ENCODE data around the gene ELL. TPM values are rescaled to one million over a fixed set of nuclear protein-coding genes. Genes with fewer than 3 reads are reported as not detected.

Gene ELL
- total RNA-seq, 1 donor from 2014 or later = 24.5 TPM

- no peak overlapping the region for H3K9ac ChIP-seq (ENCODE audit: low read depth in 1 of 3, low read length in 3 of 3)
- H3K4me1 ChIP-seq (ENCODE audit: control insufficient read depth in 3 of 3, insufficient read depth in 3 of 3, low read length in 3 of 3) = peaks cover 9 to 14% (median 10%) of the 10 kb centered on the region in 3 donors
- H3K36me3 ChIP-seq (ENCODE audit: control insufficient read depth in 3 of 3, insufficient read depth in 3 of 3, low read length in 3 of 3) = peaks cover 40 to 45% (median 43%) of the 10 kb centered on the region in 3 donors
- H3K27me3 ChIP-seq (ENCODE audit: control insufficient read depth in 3 of 3, insufficient read depth in 3 of 3, low read length in 3 of 3) = peaks cover 0 to 13% (median 8%) of the 10 kb centered on the region in 3 donors
- H3K27ac ChIP-seq (ENCODE audit: low read depth, low read length) = no peak overlapping the region
- H3K9me3 ChIP-seq (ENCODE audit: control insufficient read depth in 3 of 3, low read length in 3 of 3) = no peaks in the 10 kb centered on the region
- no peak overlapping the region for H3K4me3 ChIP-seq (ENCODE audit: low read length in 3 of 3)
Observed at GRCh38 chr19:18443406-18443805, 78.5 kb downstream of the ELL start.

- peaks cover 0 to 16% (median 8%) of the 10 kb centered on the region in 3 donors for H3K27me3 ChIP-seq (ENCODE audit: control insufficient read depth in 3 of 3, insufficient read depth in 3 of 3, low read length in 3 of 3)
- H3K9me3 ChIP-seq (ENCODE audit: control insufficient read depth in 3 of 3, low read length in 3 of 3) = no peaks in the 10 kb centered on the region
- no peak overlapping the region for H3K4me3 ChIP-seq (ENCODE audit: low read length in 3 of 3)
- no peak overlapping the region for H3K27ac ChIP-seq (ENCODE audit: low read depth, low read length)
- H3K36me3 ChIP-seq (ENCODE audit: control insufficient read depth in 3 of 3, insufficient read depth in 3 of 3, low read length in 3 of 3) = peaks cover 36 to 42% (median 40%) of the 10 kb centered on the region in 3 donors
- H3K4me1 ChIP-seq (ENCODE audit: control insufficient read depth in 3 of 3, insufficient read depth in 3 of 3, low read length in 3 of 3) = peaks cover 13 to 18% (median 13%) of the 10 kb centered on the region in 3 donors
- no peak overlapping the region for H3K9ac ChIP-seq (ENCODE audit: low read depth in 1 of 3, low read length in 3 of 3)
Observed at GRCh38 chr19:18442941-18443340, 78.9 kb downstream of the ELL start.

GRCh38 chr19:18441804-18442788 lies 79.8 kb downstream of the ELL start:
- H3K27me3 ChIP-seq (ENCODE audit: control insufficient read depth in 3 of 3, insufficient read depth in 3 of 3, low read length in 3 of 3) = peaks cover 0 to 16% (median 8%) of the 10 kb centered on the region in 3 donors
- H3K27ac ChIP-seq (ENCODE audit: low read depth, low read length) = no peak overlapping the region
- H3K9ac ChIP-seq (ENCODE audit: low read depth in 1 of 3, low read length in 3 of 3) = no peak overlapping the region
- H3K9me3 ChIP-seq (ENCODE audit: control insufficient read depth in 3 of 3, low read length in 3 of 3) = no peaks in the 10 kb centered on the region
- H3K4me3 ChIP-seq (ENCODE audit: low read length in 3 of 3) = no peak overlapping the region
- peaks cover 33 to 37% (median 35%) of the 10 kb centered on the region in 3 donors for H3K36me3 ChIP-seq (ENCODE audit: control insufficient read depth in 3 of 3, insufficient read depth in 3 of 3, low read length in 3 of 3)
- peaks cover 13 to 23% (median 16%) of the 10 kb centered on the region in 3 donors for H3K4me1 ChIP-seq (ENCODE audit: control insufficient read depth in 3 of 3, insufficient read depth in 3 of 3, low read length in 3 of 3)

GRCh38 chr19:18440936-18441803 lies 80.7 kb downstream of the ELL start:
- Histone ChIP-seq H3K4me3 (ENCODE audit: low read length in 3 of 3) (no peak overlapping the region), H3K4me1 (ENCODE audit: control insufficient read depth in 3 of 3, insufficient read depth in 3 of 3, low read length in 3 of 3) (peaks cover 13 to 32% (median 17%) of the 10 kb centered on the region in 3 donors), H3K27me3 (ENCODE audit: control insufficient read depth in 3 of 3, insufficient read depth in 3 of 3, low read length in 3 of 3) (peaks cover 0 to 16% (median 8%) of the 10 kb centered on the region in 3 donors), H3K9ac (ENCODE audit: low read depth in 1 of 3, low read length in 3 of 3) (no peak overlapping the region), H3K27ac (ENCODE audit: low read depth, low read length) (no peak overlapping the region), H3K36me3 (ENCODE audit: control insufficient read depth in 3 of 3, insufficient read depth in 3 of 3, low read length in 3 of 3) (peaks cover 23 to 28% (median 26%) of the 10 kb centered on the region in 3 donors), H3K9me3 (ENCODE audit: control insufficient read depth in 3 of 3, low read length in 3 of 3) (no peaks in the 10 kb centered on the region)

GRCh38 chr19:18440415-18440877 lies 81.4 kb downstream of the ELL start:
- H3K4me3 ChIP-seq (ENCODE audit: low read length in 3 of 3) = no peak overlapping the region
- H3K9ac ChIP-seq (ENCODE audit: low read depth in 1 of 3, low read length in 3 of 3) = no peak overlapping the region
- H3K27ac ChIP-seq (ENCODE audit: low read depth, low read length) = no peak overlapping the region

GRCh38 chr19:18439910-18440237 lies 82.0 kb downstream of the ELL start:
- Histone ChIP-seq H3K27me3 (ENCODE audit: control insufficient read depth in 3 of 3, insufficient read depth in 3 of 3, low read length in 3 of 3) (peaks cover 0 to 16% (median 8%) of the 10 kb centered on the region in 3 donors), H3K4me3 (ENCODE audit: low read length in 3 of 3) (no peak overlapping the region), H3K36me3 (ENCODE audit: control insufficient read depth in 3 of 3, insufficient read depth in 3 of 3, low read length in 3 of 3) (peaks cover 14 to 20% (median 18%) of the 10 kb centered on the region in 3 donors), H3K9me3 (ENCODE audit: control insufficient read depth in 3 of 3, low read length in 3 of 3) (no peaks in the 10 kb centered on the region), H3K27ac (ENCODE audit: low read depth, low read length) (no peak overlapping the region), H3K4me1 (ENCODE audit: control insufficient read depth in 3 of 3, insufficient read depth in 3 of 3, low read length in 3 of 3) (peaks cover 13 to 34% (median 17%) of the 10 kb centered on the region in 3 donors), H3K9ac (ENCODE audit: low read depth in 1 of 3, low read length in 3 of 3) (no peak overlapping the region)

More at GRCh38 chr19:18440415-18440877, 81.4 kb downstream of the ELL start:
- peaks cover 13 to 34% (median 17%) of the 10 kb centered on the region in 3 donors for H3K4me1 ChIP-seq (ENCODE audit: control insufficient read depth in 3 of 3, insufficient read depth in 3 of 3, low read length in 3 of 3)
- peaks cover 16 to 21% (median 21%) of the 10 kb centered on the region in 3 donors for H3K36me3 ChIP-seq (ENCODE audit: control insufficient read depth in 3 of 3, insufficient read depth in 3 of 3, low read length in 3 of 3)
- H3K27me3 ChIP-seq (ENCODE audit: control insufficient read depth in 3 of 3, insufficient read depth in 3 of 3, low read length in 3 of 3) = peaks cover 0 to 16% (median 8%) of the 10 kb centered on the region in 3 donors
- no peaks in the 10 kb centered on the region for H3K9me3 ChIP-seq (ENCODE audit: control insufficient read depth in 3 of 3, low read length in 3 of 3)

- no peak overlapping the region for H3K4me3 ChIP-seq (ENCODE audit: low read length in 3 of 3)
- peak overlapping the region; percentile 40 for H3K27ac ChIP-seq (ENCODE audit: low read depth, low read length)
- H3K9me3 ChIP-seq (ENCODE audit: control insufficient read depth in 3 of 3, low read length in 3 of 3) = no peaks in the 10 kb centered on the region
Observed at GRCh38 chr19:18439025-18439909, 82.6 kb downstream of the ELL start.

GRCh38 chr19:18438331-18439024 lies 83.4 kb downstream of the ELL start:
- H3K9me3 ChIP-seq (ENCODE audit: control insufficient read depth in 3 of 3, low read length in 3 of 3) = no peaks in the 10 kb centered on the region
- peaks cover 0 to 19% (median 8%) of the 10 kb centered on the region in 3 donors for H3K27me3 ChIP-seq (ENCODE audit: control insufficient read depth in 3 of 3, insufficient read depth in 3 of 3, low read length in 3 of 3)
- peaks cover 13 to 34% (median 17%) of the 10 kb centered on the region in 3 donors for H3K4me1 ChIP-seq (ENCODE audit: control insufficient read depth in 3 of 3, insufficient read depth in 3 of 3, low read length in 3 of 3)
- peak overlapping the region; percentile 20 to 33 (median 32) for H3K9ac ChIP-seq (ENCODE audit: low read depth in 1 of 3, low read length in 3 of 3)
- peak overlapping the region; percentile 14 to 49 (median 45) for H3K4me3 ChIP-seq (ENCODE audit: low read length in 3 of 3)
- peaks cover 1 to 6% (median 4%) of the 10 kb centered on the region in 3 donors for H3K36me3 ChIP-seq (ENCODE audit: control insufficient read depth in 3 of 3, insufficient read depth in 3 of 3, low read length in 3 of 3)
- peak overlapping the region; percentile 62 for H3K27ac ChIP-seq (ENCODE audit: low read depth, low read length)

More at GRCh38 chr19:18439025-18439909, 82.6 kb downstream of the ELL start:
- Histone ChIP-seq H3K9ac (ENCODE audit: low read depth in 1 of 3, low read length in 3 of 3) (peak overlapping the region in 2 of 3 donors; percentile 23 to 33), H3K27me3 (ENCODE audit: control insufficient read depth in 3 of 3, insufficient read depth in 3 of 3, low read length in 3 of 3) (peaks cover 0 to 16% (median 8%) of the 10 kb centered on the region in 3 donors), H3K4me1 (ENCODE audit: control insufficient read depth in 3 of 3, insufficient read depth in 3 of 3, low read length in 3 of 3) (peaks cover 13 to 34% (median 17%) of the 10 kb centered on the region in 3 donors), H3K36me3 (ENCODE audit: control insufficient read depth in 3 of 3, insufficient read depth in 3 of 3, low read length in 3 of 3) (peaks cover 8 to 14% (median 12%) of the 10 kb centered on the region in 3 donors)
